ELR (cell line): Measurements from ENCODE around the gene ZNF816.
"Not testable (repeated sequence)": the region's sequence is repeated elsewhere in the genome, so short reads cannot be mapped to it uniquely, and the experiment has no call there.

Experiments
- DNase-seq: peaks from one replicate; pipeline ENCODE4 v3.0.0-alpha.2; 2015; ENCODE audit warnings: low read depth

ZNF816 gene

DNA sequence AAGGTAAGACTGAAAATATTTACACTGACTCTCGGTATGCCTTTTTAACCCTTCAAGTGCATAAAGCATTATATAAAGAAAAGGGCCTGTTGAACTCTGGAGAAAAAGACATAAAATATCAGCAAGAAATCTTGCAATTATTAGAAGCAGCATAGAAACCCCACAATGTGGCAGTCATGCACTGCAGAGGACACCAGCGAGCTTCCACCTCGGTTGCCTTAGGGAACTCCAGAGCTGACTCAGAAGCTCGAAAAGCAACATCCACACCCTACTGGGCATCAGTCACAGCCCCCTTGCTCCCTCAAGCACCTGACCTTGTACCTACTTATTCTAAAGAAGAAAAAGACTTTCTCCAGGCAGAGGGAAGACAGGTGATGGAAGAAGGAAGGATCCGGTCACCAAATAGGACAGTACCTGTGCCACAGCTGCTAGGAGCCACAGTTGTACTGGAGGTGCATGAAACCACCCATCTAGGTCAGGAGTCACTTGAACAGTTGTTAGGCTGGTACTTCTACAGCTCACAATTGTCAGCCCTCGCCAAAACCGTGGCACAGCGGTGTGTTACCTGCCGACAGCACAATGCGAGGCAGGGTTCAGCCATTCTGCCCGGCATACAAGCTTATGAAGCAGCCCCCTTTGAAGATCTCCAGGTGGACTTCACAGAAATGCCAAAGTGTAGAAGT, 2.9 kb downstream of the ZNF816 start:
- DNase-seq: no peak

DNA sequence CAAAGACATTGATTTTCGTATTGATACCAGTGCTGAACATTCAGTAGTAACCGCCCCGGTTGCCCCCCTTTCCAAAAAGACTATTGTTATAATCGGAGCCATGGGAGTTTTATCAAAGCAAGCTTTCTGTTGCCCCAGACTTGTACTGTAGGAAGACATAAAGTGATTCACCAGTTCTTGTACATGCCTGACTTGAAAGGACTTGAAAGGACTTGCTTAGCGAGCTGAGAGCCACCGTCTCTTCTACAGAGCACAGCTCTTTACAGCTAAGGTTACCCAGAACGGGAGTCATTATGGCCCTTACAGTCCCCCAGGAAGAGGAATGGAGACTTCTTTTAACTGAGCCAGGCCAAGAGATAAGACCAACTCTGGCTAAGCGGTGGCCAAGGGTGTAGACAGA, 5.1 kb downstream of the ZNF816 start:
- no peak for DNase-seq

DNA sequence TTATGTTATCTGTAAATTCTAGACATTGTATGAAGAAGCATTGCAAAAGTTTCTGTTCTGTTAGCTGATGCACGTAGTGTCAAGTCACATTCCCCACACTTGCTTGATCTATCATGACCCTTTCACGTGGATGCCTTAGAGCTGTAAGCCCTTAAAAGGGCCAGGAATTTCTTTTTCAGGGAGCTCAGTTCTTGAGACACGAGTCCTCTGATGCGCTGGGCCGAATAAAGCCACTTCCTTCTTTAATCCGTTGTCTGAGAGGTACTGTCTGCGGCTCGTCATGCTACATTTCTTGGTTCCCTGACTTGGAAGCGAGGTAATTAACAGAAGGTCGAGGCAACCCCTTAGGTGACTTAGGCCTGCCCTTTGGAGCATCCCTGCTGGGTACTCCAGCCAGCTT, 5.8 kb downstream of the ZNF816 start:
- no peak for DNase-seq

DNA sequence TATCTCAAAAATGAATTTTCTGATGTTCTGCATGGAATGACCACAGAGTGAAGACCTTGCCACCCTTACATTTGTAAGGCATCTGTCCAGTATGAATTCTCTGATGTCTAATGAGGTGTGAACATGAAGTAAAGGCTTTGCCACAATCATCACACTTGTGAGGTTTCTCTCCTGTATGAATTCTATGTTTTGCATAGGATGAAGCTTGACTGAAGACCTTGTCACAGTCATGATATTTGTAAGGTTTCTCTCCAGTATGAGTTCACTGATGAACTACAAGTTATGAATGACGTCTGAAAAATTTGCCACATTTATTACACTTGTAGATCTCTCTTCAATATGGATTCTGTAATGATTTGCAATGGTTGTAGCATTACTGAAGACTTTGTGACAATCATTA, 13.3 kb downstream of the ZNF816 start:
- no peak for DNase-seq

DNA sequence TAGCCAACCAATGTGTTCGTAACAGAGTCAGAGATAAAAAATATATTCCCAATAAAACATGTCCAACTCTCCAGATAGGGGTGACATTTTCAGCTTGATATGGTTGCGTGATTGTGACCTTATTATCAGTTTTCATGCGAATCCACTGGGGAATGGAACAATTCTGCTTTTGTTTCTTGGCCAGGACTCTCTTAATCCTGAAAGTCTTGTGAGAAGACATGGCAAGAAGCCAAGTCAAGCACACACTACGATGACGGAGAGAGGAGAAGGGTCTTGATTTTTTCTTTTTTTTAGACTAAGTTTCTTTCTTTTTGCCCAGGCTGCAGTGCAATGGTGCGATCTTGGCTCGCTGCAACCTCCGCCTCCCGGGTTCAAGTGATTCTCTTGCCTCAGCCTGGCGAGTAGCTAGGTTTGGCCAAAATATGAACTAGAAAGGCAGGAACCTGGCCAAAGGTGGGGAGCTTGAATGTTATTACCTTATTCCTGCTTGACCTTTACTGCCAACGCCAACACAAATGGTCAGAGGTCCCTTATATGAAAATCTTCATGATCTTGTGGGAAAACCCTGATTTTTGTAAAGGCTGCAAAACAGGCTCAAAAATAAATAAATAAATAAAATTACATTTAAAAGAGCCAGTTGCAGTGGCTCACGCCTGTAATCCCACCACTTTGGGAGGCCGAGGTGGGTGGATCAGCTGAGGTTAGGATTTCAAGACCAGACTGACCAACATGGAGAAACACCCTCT, 14.5 kb downstream of the ZNF816 start:
- no peak for DNase-seq

DNA sequence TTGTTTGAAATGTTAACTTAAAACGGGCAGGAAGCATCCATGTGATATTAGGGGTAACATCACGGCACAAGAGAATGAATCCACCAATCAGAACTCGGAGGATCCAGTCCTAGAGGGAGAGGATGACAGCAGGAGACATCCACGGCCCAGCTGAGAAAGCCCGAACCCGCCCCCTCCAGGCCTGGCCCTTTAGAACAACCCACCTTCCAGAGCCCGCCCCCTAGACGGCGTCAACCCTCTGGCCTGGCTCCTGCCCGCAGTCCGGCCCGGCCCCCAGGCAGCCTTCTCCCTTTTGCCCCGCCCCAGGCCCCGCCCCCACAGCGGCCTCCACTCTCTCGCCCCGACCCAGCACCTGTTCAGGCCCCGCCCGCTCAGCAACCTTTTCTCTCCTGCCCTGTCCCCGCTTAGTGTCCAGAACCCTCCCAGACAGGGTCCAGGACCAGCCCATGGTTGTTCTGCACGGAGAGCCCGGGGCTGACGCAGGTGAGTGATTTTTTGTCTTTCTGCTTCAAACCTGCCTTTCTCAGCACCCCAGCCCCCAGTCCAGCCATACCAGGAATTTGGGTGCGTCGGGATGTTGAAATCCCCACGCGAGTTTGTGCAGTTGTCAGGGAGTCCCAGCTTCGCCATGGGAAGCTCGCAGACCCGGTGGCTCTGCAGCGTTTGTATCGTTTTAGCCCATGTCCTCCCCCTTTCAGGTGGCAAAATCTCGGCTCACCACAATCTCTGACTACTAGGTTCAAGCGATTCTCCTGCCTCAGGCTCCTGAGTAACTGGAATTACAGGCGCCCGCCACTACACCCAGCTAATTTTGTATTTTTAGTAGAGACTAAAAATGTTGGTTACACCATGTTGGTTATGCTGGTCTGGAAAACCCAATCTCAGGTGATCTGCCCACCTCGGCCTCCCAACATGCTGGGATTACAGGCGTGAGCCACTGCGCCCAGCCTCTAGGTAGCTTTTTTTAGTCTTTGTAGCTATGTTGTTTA, 16.1 kb downstream of the ZNF816 start:
- peak; percentile 37 for DNase-seq

DNA sequence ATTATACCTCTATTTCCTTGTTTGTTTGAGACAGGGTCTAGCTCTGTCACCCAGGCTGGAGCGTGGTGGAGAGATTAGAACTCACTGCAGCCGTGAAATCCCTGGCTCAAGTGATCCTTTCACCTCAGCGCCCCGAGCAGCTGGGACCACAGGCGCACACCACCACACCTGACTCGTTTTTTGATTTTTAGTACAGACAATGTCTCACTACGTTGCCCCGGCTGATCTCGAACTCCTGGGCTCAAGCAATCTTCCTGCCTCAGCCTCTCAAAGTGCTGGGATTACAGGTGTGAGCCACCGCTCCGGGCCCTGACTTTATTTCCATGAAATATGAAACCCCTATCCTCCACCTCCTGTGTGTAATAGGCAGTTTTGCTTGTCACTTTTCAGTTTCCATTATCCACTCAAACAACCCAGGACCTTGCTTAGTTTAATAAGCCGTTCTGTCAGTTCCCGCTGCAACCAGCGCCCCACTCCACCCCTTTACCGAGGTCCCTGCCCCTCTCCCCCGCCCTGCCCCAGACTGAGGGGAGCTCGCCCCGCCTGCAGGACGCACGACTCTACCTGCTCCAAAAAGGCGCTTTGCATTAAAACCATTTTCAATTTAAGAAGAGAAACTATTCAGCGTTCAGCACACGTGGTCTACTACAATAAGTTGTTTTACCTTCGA, 16.9 kb downstream of the ZNF816 start:
- DNase-seq: no peak

DNA sequence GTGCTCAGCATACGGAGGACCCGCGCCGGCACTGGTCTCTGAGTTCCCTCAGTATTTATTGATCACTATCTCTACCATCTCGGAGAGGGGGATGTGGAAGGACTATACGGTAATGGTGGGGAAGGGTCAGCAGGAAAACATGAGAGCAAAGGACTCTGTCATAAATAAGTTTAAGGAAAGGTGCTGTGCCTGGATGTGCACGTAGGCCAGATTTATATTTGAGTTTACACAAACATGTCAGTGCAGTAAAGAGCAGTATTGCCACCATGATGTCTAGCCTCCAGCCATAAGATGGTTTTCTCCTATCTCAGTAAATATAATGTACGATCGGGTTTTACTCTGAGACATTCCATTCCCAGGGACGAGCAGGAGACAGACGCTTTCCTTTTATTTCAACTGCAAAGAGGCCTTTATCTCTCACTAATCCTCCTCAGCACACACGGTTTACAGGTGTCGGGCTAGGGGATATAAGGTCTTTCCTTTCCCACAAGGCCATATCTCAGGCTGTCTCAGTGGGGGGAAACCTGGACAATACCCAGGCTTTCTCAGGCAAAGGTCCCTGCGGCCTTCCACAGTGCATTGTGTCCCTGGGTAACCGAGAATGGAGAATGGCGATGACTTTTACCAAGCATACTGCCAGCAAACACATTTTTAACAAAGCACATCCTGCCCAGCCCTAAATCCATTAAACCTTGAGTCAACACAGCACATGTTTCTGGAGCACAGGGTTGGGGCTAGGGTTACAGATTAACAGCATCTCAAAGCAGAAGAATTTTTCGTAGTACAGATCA, 17.8 kb downstream of the ZNF816 start:
- DNase-seq: not testable (repeated sequence)

DNA sequence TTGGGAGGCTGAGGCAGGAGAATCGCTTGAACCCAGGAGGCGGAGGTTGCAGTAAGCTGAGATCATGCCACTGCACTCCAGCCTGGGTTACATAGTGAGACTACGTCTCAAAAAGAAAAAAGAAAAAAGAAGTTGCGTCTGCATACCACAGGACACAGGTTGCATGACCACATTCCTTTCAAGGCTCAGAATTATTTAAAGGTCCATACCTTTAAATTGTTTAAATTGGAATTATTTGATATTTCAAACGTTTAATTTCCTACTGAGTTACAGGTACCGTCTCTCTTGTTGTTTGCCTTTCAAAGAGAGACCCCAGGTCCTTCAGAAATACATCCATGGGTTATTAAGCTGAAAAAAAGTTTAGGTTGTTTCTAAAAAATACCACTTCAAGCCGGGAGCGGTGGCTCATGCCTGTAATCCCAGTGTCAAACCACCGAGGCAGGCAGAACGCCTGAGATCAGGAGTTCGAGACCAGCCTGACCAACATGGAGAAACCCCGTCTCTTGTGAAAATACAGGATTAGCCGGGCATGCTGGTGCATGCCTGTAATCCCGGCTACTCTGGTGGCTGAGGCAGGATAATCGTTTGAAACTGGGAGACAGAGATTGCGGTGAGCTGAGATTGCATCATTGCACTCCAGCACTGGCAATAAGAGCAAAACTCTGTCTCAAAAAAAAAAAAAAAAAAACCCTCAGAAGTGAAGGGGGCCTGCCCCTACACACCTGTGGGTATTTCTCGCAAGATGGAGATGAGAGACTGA, 18.6 kb downstream of the ZNF816 start:
- DNase-seq: no peak

DNA sequence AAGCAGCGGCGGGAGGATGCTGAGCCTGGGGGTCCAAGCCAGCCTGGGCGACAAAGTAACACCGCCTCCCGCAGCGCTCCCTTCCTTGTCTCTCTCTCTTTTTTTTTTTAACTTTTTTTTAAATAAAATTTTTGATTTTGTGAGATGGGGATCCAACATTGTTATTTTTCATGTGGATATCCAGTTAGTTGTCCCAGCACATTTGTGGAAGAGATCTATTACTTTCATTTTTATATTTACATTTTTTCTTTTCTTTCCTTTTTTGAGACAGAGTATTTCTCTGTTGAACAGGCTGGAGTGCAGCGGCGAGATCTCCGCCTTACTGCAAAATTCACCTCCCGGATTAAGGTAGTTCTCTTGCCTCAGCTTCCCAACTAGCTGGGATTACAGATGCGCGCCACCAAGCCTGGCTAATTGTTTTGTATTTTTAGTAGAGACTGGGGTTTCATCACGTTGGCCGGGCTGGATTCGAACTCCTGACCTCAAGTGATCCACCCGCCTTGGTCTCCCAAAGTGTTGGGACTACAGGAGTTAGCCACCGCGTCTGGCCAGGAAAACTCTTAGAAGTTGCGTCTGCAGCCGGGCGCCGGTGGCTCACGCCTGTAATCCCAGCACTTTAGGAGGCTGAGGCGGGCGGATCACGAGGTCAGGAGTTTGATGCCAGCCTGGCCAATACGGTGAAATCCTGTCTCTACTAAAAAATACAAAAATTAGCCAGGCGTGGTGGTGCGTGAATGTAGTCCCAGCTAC, 19.4 kb downstream of the ZNF816 start:
- DNase-seq: no peak

DNA sequence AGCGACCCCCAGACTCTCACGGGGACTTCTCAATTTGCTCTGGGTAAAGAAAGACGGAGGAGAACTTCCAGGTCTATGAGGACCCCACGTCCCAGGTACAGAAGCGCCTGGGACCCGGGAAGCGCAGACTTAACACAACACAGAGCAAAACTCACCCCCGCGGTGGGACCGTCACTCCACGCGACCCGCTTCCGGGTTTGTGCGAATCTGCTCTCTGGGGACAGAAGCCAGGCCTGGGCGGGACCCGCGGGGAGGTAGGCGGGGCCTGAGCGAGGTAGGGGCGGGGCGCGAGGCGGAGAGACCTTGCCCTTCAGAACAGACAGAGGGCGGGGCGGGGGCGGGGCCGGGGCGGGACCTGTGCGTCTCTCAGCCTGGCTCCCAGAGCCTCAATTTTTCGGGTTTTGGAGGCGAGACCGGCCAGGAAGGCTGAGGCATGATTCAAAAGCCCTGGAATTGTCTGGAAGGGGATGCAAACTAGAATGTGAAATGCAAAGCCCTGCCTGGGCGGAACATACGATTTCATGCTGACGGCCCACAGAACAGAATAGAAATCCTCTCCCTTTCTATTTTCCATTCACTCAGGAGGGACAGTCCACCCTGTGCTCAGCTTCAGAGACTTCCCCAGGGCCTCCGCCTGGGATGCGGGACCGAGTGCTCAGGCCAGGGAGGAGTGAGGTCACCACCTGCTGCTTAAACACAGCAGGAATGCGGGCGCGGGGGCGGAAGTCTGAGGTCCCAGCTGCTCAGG, 20.1 kb downstream of the ZNF816 start:
- peak; percentile 85 for DNase-seq

DNA sequence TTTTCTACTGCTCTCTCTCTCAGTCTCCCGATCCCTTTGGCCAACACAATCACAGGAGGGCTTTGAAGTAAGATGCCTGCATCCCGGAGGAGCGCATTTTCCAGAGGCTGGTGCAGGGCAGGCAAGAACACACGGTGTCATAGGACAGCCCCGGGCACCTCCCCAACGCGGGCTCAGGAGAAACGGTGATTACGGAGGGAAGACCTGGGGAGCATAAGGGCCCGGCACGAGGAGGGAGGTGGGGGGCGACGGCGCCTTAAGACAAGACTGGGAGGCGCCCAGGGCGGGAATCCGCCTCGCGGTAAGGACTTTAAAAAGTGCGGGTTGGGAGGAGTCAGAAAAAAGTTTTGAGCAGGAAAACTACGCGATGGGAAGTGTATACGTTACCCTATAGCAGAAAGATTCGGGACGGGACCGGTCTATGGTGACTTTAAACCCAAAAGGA, 20.7 kb downstream of the ZNF816 start:
- DNase-seq: peak; percentile 56

DNA sequence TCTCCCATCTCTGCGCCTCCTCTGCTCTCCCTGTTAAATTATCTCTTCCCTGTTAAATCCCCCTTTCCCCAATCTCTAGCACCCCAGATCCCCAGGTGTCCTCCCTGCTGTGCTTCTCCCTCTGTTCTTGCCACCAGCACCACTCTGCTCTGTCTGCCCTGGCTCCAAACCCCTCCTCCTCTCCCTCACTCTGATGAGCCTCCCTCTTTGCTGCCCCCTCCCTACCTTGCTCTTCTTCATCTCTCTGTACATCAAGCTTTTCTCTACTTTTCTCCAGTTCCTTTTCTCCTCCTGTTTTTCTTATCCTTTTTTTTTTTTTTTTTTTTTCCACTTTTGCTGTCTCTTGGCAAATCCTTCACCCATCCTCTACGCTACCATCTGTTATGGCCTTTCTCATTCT, 21.2 kb downstream of the ZNF816 start:
- DNase-seq: not testable (repeated sequence)

DNA sequence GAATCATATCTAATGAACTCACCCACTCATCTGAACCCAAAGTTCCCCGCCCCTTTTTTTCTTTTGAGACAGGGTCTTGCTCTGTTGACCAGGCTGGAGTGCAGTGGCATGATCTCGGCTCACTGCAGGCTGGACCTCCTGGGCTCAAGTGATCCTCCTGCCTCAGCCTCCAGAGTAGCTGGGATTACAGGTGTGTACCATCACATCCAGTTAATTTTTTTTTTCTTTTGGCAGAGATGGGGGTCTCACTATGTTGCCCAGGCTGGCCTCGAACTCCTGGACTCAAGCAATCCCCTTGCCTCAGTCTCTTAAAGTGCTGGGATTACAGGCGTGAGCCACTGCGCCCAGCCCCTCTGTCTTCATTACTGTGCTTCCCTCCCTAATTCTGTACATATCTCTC, 21.8 kb downstream of the ZNF816 start:
- not testable (repeated sequence) for DNase-seq

DNA sequence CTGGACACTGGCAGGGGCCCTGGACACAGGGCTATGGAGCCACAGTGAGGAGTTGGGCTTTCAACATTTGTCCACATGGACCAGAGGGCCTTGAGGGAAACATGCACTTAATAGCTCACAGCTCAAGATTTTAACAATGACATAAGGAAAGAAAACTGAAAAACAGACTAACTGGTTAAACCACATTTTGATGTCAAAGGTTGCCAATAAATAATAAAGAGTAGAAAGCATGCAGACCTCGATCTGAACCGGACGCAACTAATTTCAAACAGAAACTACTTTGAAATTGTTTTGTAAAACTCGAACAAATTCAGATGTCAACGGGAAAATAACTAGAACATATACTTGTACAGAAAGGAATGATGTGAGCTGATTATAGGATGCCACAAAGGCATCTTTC, 23.9 kb downstream of the ZNF816 start:
- DNase-seq: no peak

DNA sequence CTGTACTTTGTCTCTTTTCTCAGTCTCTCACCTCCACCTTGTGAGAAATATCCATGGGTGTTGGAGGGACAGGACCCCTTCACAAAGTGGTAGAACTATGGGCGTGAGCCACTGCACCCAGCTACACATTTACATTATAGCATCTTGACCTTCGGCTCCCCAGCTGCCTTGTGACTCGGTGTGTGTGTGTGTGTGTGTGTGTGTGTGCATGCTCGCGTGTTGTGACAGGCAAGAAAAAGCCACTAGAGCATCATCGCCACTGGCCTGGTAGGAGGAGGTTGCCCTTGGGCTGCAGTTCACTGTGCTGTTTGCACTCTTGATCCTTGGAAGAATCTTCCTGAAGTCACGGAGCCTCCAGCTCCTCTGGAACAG, 25.7 kb downstream of the ZNF816 start:
- DNase-seq: no peak

DNA sequence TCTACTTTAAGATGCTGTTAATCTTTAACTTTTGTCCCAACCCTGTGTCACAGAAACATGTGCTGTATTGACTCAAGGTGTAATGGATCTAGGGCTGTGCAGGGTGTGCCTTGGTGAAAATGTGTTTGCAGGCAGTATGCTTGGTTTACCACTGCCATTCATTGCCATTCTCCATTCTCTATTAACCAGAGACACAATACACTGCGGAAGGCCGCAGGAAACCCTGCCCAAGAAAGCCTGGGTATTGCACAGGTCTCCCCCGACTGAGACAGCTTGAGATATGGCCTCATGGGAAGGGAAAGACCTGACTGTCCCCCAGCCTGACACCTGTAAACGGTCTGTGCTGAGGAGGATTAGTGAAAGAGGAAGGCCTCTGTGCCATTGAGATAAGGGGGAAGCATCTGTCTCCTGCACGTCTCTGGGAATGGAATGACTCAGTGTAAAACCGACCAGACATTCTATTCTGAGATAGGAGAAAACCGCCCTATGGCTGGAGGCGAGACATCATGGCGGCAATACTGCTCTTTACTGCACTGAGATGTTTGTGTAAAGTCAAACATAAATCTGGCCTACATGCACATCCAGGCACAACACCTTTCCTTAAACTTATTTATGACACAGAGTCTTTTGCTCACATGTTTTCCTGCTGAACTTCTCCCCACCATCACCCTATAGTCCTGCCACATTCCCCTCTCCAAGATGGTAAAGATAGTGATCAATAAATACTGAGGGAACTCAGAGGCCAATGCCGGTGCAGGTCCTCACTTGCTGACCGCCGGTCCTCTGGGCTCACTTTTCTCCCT, 26.3 kb downstream of the ZNF816 start:
- DNase-seq: no peak

DNA sequence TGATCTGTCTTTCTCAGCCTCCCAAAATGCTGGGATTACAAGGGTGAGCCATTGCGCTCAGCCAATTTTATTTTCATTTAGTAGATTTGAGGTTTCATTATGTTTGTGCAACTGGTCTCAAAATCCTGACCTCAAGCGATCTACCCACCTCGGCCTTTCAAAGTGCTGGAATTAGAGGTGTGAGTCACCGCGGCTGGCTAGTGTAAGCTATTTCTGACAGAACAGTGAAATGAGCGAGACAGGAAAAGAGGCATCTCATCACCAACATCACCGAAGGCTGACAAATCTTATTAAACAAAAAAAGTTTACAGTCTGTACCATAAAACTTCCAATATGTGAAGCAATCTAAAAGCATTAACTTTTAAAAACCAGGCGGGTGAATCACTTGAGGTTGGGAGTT, 27.2 kb downstream of the ZNF816 start:
- peak; percentile 67 for DNase-seq
